Subcutaneous abdominal adipose tissue (tissue), 5 donors: ENCODE data around the gene EGR2.

Source experiments
- H3K27ac ChIP-seq: one replicate; pipeline ENCODE4 v1.7.0; 2013; ENCODE audit warnings: low read depth, mild to moderate bottlenecking, inconsistent platforms, low read length, moderate library complexity
- H3K27me3 ChIP-seq, 5 donors: one replicate each; pipeline ENCODE4 v1.7.0; 2013; ENCODE audit warnings: low read length in 5 of 5, inconsistent platforms in 1 of 5; ENCODE audit not compliant: control insufficient read depth in 5 of 5, insufficient read depth in 4 of 5
- H3K36me3 ChIP-seq, 5 donors: one replicate each; pipeline ENCODE4 v1.7.0; 2013; ENCODE audit warnings: low read length in 5 of 5; ENCODE audit not compliant: control insufficient read depth in 5 of 5, insufficient read depth in 5 of 5
- H3K4me1 ChIP-seq, 5 donors: one replicate each; pipeline ENCODE4 v1.7.0; 2013; ENCODE audit warnings: low read length in 5 of 5, mild to moderate bottlenecking in 3 of 5, moderate library complexity in 1 of 5; ENCODE audit not compliant: control insufficient read depth in 5 of 5, insufficient read depth in 5 of 5
- H3K4me3 ChIP-seq, 5 donors: one replicate each; pipeline ENCODE4 v1.7.0; 2013; ENCODE audit warnings: low read length in 5 of 5, low read depth in 1 of 5
- H3K9ac ChIP-seq, 5 donors: one replicate each; pipeline ENCODE4 v1.7.0; 2013; ENCODE audit warnings: low read length in 5 of 5, mild to moderate bottlenecking in 4 of 5, moderate library complexity in 3 of 5
- H3K9me3 ChIP-seq, 5 donors: one replicate each; pipeline ENCODE4 v1.7.0; 2013; ENCODE audit warnings: low read length in 5 of 5; ENCODE audit not compliant: control insufficient read depth in 5 of 5
- donor health status: healthy.
- donor health status: healthy.
- donor health status: healthy.
- donor health status: healthy.
- donor health status: healthy.

Gene EGR2

GRCh38 chr10:62779487-62780248 is 36.5 kb downstream of the EGR2 start:
- no peak overlapping the region for H3K27ac ChIP-seq
- H3K27me3 ChIP-seq, result no peaks in the 10 kb centered on the region
- H3K36me3 ChIP-seq, result no peaks in the 10 kb centered on the region
- H3K4me3 ChIP-seq, result no peak overlapping the region
- no peaks in the 10 kb centered on the region for H3K4me1 ChIP-seq
- no peaks in the 10 kb centered on the region for H3K9me3 ChIP-seq
- no peak overlapping the region for H3K9ac ChIP-seq

GRCh38 chr10:62778125-62778524 is 38.0 kb downstream of the EGR2 start:
- H3K9me3 ChIP-seq, result no peaks in the 10 kb centered on the region
- no peak overlapping the region for H3K4me3 ChIP-seq
- no peaks in the 10 kb centered on the region for H3K4me1 ChIP-seq
- H3K27me3 ChIP-seq, result no peaks in the 10 kb centered on the region
- H3K27ac ChIP-seq, result no peak overlapping the region
- no peaks in the 10 kb centered on the region for H3K36me3 ChIP-seq
- H3K9ac ChIP-seq, result no peak overlapping the region

DNA sequence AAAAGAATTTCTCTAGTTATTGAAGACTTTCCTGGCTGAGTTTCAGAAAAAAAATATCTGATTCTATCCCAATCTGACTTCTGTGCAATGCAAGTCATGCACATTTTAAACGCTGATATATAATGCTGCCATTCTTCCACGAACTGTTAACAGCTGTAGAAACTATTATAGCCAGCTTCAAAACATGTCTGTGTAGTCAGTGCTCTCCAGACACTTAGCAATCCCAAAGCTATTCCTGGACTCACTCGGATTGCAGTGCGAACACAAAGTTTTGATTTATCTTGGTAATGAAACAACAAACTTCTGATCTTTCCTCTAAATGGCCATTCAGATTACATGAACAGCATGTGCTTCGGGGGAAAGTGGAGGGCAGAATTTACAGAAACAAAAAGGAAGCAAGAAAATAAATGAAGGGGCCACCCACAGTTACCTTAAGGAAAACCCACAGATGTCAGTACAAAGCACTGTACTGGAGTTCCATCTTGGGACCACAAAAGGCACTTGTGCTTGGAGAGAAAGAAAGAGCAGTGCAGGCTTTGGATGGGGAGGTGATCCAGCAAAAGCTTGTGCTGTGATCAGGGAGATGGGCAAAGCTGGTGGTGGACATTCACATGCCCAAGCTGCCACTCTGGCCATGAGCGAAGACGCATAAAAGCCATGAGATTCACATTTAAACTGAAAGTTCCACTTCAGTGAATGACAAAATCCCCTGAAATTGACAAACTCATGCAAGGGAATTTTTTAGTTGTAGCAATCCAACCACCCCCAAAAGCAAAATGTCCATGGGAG is 43.8 kb downstream of the EGR2 start:
- Histone ChIP-seq H3K4me3 (no peak overlapping the region), H3K9ac (no peak overlapping the region), H3K36me3 (no peaks in the 10 kb centered on the region), H3K27ac (no peak overlapping the region), H3K4me1 (peaks cover 0 to 17% (median 6%) of the 10 kb centered on the region in 5 donors), H3K9me3 (no peaks in the 10 kb centered on the region), H3K27me3 (no peaks in the 10 kb centered on the region)

GRCh38 chr10:62769574-62770242 is 46.5 kb downstream of the EGR2 start:
- Histone ChIP-seq H3K27me3 (no peaks in the 10 kb centered on the region), H3K9ac (no peak overlapping the region), H3K4me1 (peaks cover 0 to 17% (median 6%) of the 10 kb centered on the region in 5 donors), H3K36me3 (no peaks in the 10 kb centered on the region), H3K27ac (no peak overlapping the region), H3K9me3 (no peaks in the 10 kb centered on the region), H3K4me3 (no peak overlapping the region)

GRCh38 chr10:62766386-62766785 is 49.8 kb downstream of the EGR2 start:
- Histone ChIP-seq H3K36me3 (no peaks in the 10 kb centered on the region), H3K4me1 (peaks cover 0 to 10% (median 6%) of the 10 kb centered on the region in 5 donors), H3K27ac (no peak overlapping the region), H3K9me3 (no peaks in the 10 kb centered on the region), H3K9ac (no peak overlapping the region), H3K27me3 (no peaks in the 10 kb centered on the region), H3K4me3 (no peak overlapping the region)

- Histone ChIP-seq H3K9me3 (no peaks in the 10 kb centered on the region), H3K27me3 (no peaks in the 10 kb centered on the region), H3K4me1 (peaks cover 0 to 11% (median 8%) of the 10 kb centered on the region in 5 donors), H3K4me3 (no peak overlapping the region), H3K9ac (no peak overlapping the region), H3K27ac (no peak overlapping the region), H3K36me3 (no peaks in the 10 kb centered on the region)
Measured at GRCh38 chr10:62765726-62766125, 50.4 kb downstream of the EGR2 start.

DNA sequence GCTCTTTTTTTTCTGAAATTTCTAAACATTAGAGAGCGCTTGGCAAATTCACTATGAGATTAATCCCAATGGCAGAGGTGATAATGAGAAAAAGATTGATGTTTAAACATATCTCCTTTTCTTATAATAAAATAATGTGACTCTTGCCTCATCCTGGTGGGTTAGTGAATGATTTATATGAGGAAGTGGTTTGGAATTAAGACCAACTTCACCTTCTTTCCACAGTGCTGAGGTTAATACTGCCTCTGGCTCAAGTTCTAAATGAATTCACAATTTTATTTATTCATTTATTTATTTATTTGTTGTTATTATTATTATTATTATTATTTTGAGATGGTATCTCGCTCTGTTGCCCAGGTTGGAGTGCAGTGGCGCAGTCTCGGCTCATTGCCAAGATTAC is 52.2 kb downstream of the EGR2 start:
- Histone ChIP-seq H3K4me1 (peaks cover 0 to 20% (median 4%) of the 10 kb centered on the region in 5 donors), H3K9me3 (no peaks in the 10 kb centered on the region), H3K4me3 (no peak overlapping the region), H3K27ac (no peak overlapping the region), H3K36me3 (no peaks in the 10 kb centered on the region), H3K27me3 (no peaks in the 10 kb centered on the region), H3K9ac (no peak overlapping the region)

GRCh38 chr10:62763155-62763554 is 53.0 kb downstream of the EGR2 start:
- H3K9me3 ChIP-seq, result no peaks in the 10 kb centered on the region
- H3K4me3 ChIP-seq, result no peak overlapping the region
- H3K27ac ChIP-seq, result no peak overlapping the region

More at GRCh38 chr10:62763155-62763554, 53.0 kb downstream of the EGR2 start:
- H3K36me3 ChIP-seq, result no peaks in the 10 kb centered on the region
- no peak overlapping the region for H3K9ac ChIP-seq
- peaks cover 0 to 20% (median 4%) of the 10 kb centered on the region in 5 donors for H3K4me1 ChIP-seq
- H3K27me3 ChIP-seq, result no peaks in the 10 kb centered on the region
